Lower lobe of right lung (tissue), 2 donors: ENCODE results near the gene NOBOX. TPM values are rescaled to one million over a fixed set of nuclear protein-coding genes. Genes with fewer than 3 reads are reported as not detected.

Experiments used
- ATAC-seq, 2 donors: fragments of 200-7000 bp; cut with Tn5 transposase; one replicate each; pipeline ENCODE4 v1.9.1; 2020 to 2022; ENCODE audit warnings: mild to moderate bottlenecking in 2 of 2, moderate library complexity in 2 of 2
- DNase-seq: peaks from one replicate; pipeline ENCODE4 v3.0.0-alpha.2; 2020
- H3K27ac ChIP-seq: fragments of 200-600 bp; one replicate; pipeline ENCODE4 v1.8.0; 2022
- H3K27me3 ChIP-seq: fragments of 200-600 bp; one replicate; pipeline ENCODE4 v1.8.0; 2022; ENCODE audit warnings: low read depth
- H3K36me3 ChIP-seq: fragments of 200-600 bp; one replicate; pipeline ENCODE4 v1.8.0; 2022; ENCODE audit warnings: mild to moderate bottlenecking
- H3K4me1 ChIP-seq: fragments of 200-600 bp; one replicate; pipeline ENCODE4 v1.8.0; 2022
- H3K4me3 ChIP-seq: fragments of 200-600 bp; one replicate; pipeline ENCODE4 v1.8.0; 2022; ENCODE audit warnings: mild to moderate bottlenecking
- H3K9me3 ChIP-seq: fragments of 200-600 bp; one replicate; pipeline ENCODE4 v1.8.0; 2022
- CTCF ChIP-seq: fragments of 200-600 bp; IDR thresholded peaks from one replicate; pipeline ENCODE4 v1.8.0; 2022; ENCODE audit warnings: antibody characterized with exemption, mild to moderate bottlenecking
- intact Hi-C: fragments of 100-400 bp; cut with DNase I; formaldehyde crosslinking; loops from one replicate; pipeline ENCODE4 v1.11.0; 2022
- long read RNA-seq: library from polyadenylated mRNA; unstranded; transcript quantifications from one replicate; pipeline ENCODE4 v2.0.0, GENCODE V29; 2021
- total RNA-seq: library from RNA; stranded (reverse); fragmentation: NEBNext Ultra II Directional; extraction: Animal tissue kit (Norgen Biotek cat#: 25700); gene quantifications from one replicate; pipeline ENCODE4 v1.2.1, GENCODE V29; 2021
- donor health status: DM: no; HTN: yes; CAD: no; lungs with severe emphysema.

Gene NOBOX
- not detected for total RNA-seq
- long read RNA-seq, result 0 reads

DNA sequence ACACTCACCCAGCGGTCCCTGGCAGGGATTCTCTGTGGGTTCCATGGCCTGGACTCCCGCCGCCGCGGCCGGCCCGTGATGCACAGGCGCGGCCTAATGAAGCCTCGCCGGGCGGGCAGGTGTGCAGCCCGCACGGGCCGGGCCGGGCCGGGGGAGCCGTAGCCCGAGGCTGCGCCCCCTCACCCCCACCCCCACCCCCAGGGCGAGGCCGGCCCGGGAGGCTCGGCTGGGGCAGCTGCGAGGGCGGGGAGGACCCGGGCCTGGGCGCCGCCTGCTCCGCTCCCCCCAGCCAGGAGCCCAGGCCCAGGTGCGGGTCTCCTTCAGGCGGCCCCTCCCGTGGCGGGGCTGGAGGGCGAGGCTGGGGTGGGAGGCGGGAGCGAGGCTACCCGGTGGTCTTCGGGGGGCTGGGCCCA is at the start of gene NOBOX:
NOBOX (minus strand) TSS at position 45 of the 413 bp plus-strand sequence.
- H3K4me3 ChIP-seq, result no peak within 1 kb of the TSS
- H3K4me1 ChIP-seq, result no peaks in the 10 kb centered on the region
- no peaks in the 10 kb centered on the region for H3K27me3 ChIP-seq
- no peak for TF ChIP-seq CTCF
- intact Hi-C loops, result no loop called here
- DNase-seq, result no peak
- no peaks in the 10 kb centered on the region for H3K36me3 ChIP-seq
- no peak for ATAC-seq
- no peak within 1 kb of the TSS for H3K27ac ChIP-seq
- no peaks in the 10 kb centered on the region for H3K9me3 ChIP-seq

GRCh38 chr7:144452064-144452463 is 48.6 kb upstream of the NOBOX start:
- TF ChIP-seq CTCF, result no peak
- no peaks in the 10 kb centered on the region for H3K9me3 ChIP-seq
- ATAC-seq (no peak), DNase-seq (no peak)
- H3K36me3 ChIP-seq, result no peaks in the 10 kb centered on the region
- H3K4me1 ChIP-seq, result no peaks in the 10 kb centered on the region
- intact Hi-C loops, result no loop called here
- H3K27me3 ChIP-seq, result no peaks in the 10 kb centered on the region
- no peak overlapping the region for H3K4me3 ChIP-seq
- no peak overlapping the region for H3K27ac ChIP-seq

DNA sequence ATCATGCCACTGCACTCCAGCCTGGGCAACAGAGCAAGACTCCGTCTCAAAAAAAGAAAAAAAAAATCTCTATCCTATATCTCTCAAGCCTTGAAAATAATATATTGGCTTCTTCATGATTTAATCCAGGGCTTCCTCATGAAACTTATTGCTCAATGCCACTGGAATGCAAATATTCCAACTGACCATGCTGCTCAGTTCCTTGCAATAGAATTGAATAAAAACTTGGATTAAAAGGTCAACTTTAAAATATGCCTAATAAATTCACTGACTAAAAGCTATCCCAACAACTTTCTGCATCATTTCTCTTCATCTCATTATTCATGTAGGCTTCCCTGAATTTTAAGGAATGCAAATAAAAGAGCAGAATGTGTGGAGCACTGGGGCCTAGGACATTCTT is 42.1 kb upstream of the NOBOX start:
- H3K4me3 ChIP-seq, result no peak overlapping the region
- no peaks in the 10 kb centered on the region for H3K36me3 ChIP-seq
- ATAC-seq, result no peak
- H3K27me3 ChIP-seq, result no peaks in the 10 kb centered on the region
- DNase-seq, result no peak
- TF ChIP-seq CTCF, result no peak
- H3K4me1 ChIP-seq, result no peaks in the 10 kb centered on the region
- no peaks in the 10 kb centered on the region for H3K9me3 ChIP-seq
- no peak overlapping the region for H3K27ac ChIP-seq
- intact Hi-C loops, result no loop called here

- Histone ChIP-seq H3K27me3 (no peaks in the 10 kb centered on the region), H3K4me3 (no peak overlapping the region), H3K4me1 (no peaks in the 10 kb centered on the region), H3K36me3 (no peaks in the 10 kb centered on the region), H3K27ac (no peak overlapping the region), H3K9me3 (no peaks in the 10 kb centered on the region)
- no peak for TF ChIP-seq CTCF
- intact Hi-C loops, result no loop called here
- ATAC-seq (no peak), DNase-seq (no peak)
These were observed 36.3 kb upstream of the NOBOX start for GRCh38 chr7:144439717-144440205.

DNA sequence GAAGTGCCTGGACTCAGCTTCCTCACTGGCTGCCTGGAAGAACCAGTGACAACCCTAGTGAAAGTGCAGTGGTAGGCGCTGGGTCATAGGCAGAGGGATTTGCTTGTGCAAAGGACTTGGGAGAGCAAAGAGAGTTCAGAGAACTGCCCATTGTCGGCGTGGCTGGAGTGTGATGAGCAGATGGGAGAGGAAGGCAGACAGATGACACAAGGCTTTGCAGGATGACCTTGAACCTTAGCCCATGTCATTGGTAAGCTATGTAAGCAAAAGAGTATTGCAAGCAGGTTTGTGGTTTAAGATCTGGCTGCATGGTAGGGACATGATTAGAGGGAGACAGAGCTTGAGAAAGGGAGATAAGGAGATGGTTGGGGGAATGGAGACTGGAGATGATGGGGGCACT is 35.3 kb upstream of the NOBOX start:
- Histone ChIP-seq H3K4me3 (no peak overlapping the region), H3K4me1 (no peaks in the 10 kb centered on the region), H3K27ac (no peak overlapping the region), H3K27me3 (no peaks in the 10 kb centered on the region), H3K36me3 (no peaks in the 10 kb centered on the region), H3K9me3 (no peaks in the 10 kb centered on the region)
- TF ChIP-seq CTCF, result no peak
- DNase-seq (no peak), ATAC-seq (no peak)
- intact Hi-C loops, result no loop called here
